NCI-H128 (cell line): Measurements from ENCODE around the gene WDR20.
A peak's percentile ranks its signal among the peaks of the same experiment; 100 is the strongest.
"Not testable (repeated sequence)": the region's sequence is repeated elsewhere in the genome, so short reads cannot be mapped to it uniquely, and the experiment has no call there.

Source experiments
- DNase-seq: peaks from one replicate; lab custom pipeline; 2025; ENCODE audit not compliant: unreplicated experiment; lab: John Stamatoyannopoulos, UW

WDR20 gene, protein sequence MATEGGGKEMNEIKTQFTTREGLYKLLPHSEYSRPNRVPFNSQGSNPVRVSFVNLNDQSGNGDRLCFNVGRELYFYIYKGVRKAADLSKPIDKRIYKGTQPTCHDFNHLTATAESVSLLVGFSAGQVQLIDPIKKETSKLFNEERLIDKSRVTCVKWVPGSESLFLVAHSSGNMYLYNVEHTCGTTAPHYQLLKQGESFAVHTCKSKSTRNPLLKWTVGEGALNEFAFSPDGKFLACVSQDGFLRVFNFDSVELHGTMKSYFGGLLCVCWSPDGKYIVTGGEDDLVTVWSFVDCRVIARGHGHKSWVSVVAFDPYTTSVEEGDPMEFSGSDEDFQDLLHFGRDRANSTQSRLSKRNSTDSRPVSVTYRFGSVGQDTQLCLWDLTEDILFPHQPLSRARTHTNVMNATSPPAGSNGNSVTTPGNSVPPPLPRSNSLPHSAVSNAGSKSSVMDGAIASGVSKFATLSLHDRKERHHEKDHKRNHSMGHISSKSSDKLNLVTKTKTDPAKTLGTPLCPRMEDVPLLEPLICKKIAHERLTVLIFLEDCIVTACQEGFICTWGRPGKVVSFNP

DNA sequence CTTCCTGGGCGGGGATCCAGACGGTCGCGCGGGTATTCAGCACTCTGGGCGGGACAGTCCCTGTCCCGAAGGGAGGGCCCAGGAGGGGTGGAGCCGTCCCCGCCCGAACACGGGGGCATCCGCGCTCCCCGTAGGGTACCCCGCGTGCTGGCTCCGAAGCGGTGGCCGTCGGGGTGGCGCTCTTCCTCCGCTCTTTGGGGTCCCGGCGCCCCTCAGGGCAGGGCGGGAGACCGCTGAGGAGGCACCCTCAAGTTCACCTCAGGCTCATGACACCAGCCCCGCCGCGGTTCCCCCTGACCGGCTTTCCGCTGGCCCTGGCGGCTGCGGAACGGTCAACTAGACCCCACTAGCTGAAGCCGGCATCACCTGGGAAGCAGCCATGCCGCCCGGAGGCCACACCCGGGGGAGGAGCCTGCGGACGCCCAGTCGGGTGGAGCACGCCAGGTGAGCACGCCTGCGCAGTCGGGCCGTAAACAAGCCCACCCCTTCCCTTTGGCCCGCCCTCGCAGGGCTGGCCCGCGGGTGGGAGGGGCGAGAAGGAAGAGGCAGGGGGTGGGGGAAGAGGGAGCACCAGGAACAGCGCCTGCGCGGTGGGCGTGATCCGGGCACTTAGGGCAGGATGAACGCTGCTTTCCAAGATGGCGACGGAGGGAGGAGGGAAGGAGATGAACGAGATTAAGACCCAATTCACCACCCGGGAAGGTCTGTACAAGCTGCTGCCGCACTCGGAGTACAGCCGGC, at the start of gene WDR20:
WDR20 (plus strand) TSS at position 612 of the 741 bp plus-strand sequence; CDS start at position 639, 27 bp downstream.
- DNase-seq: peak; percentile 99

DNA sequence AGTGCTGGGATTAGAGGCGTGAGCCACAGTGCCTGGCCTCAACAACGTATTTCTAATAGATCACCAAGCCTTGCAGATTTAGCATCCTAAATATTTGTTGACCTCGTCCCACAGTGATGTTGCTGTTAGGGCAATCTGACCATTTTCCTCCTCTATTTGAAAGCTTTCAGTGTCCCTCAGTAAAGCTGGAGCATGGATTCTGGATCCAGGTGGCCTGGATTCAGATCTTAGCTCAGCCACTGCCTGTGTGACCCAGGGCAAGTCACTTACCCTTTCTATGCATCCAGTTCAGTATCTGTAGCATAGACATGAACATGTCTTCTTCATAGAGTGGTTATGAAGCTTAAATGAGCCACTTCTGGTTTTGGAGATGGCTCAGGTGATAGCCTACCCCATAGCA, 49.0 kb upstream of the WDR20 start:
- no peak for DNase-seq

DNA sequence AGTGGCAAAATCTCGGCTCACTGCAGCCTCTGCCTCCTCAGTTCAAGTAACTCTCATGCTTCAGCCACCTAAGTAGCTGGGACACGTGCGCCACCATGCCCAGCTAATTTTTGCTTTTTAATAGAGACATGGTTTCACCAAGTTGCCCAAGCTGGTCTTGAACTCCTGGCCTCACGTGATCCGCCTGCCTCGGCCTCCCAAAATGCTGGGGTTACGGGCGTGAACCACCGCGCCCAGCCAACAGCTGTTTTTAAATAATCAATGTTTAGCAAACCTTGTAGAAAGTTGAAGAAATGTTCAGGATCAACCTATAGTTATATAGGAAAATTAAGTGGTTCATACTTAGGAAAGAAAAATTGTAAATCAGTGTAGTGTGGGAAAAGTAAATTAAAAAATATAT, 46.9 kb upstream of the WDR20 start:
- no peak for DNase-seq

DNA sequence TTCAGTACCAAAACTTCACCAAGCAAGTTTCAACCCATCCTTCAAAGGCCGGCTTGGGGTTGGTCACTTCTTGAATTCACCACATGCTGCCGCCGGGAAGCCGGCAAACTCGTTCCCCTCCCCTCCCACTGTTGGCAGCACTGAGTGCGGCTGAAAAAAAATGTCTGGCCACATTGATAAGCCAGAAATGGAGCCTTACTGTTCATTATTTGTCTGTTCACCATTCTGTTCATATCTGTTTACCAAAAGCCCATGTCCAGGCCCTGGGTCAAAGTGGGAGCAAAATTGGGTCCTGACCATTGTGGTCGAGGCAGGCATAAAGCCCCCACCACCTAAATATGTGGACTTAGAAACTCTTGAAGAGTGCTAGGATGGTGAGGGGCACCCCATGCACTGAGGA, 45.6 kb upstream of the WDR20 start:
- DNase-seq: no peak

DNA sequence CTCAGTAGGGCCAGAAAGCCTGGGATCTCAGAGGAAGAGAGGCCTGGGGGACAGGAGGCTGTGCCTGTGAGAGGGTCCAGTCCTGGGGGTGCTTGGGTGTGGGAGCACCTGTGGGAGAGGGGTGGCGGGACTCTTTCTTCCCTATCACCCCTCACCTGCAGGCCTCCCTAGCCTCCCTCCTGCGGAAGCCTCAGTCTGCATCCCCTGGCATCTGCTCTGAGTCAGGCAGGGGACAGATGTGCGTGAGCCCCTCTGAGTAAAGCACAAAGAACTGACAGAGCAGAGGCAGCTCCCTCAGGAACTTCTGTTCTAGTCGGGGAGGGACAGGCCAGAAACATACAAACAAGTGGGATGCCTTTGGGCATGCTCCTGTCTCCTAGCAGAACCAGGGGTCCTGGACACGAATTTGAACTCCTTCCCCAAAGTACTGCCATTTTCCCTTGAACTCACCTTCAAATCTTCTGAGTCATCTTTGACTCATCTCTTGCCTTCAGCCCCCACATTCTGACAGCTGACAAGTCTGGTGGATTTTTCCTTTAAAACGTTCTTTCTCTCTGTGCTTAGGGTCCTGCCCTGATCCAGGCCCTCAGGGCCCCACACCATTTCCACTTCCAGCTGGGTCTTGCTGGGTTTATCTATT, 44.3 kb upstream of the WDR20 start:
- no peak for DNase-seq

DNA sequence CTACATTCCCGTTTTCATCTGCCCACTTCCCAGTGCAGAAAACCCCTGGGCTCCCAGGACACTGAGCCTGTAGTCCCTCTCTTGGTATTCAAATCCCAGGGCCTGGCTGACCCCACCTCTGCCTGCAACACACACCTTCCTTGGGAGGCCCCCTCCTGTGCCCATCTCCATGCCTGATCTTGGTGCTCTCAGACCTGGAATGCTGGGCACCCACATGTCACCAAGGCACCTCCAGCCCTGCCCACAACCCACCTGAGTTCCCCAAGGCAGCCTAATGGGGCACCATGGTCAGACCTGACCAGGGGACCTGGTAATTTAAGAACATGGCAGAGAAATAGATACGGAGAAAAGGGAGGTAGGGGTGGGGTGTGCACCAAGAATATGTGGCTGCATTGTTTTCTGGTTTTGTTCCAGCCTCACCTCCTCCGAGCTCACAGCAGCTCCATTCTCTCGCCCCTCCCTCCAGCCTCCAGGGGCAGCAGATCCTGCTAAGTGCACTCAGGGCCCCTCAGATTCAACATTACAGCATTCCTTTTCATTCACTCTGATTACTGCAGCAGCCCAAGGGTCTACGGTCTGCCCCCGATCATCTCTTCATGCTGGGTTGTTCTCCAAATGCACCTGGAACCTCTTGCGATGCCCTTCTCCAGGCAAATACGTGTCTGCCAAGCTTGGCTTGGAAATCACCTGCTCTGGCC, 43.7 kb upstream of the WDR20 start:
- DNase-seq: no peak

DNA sequence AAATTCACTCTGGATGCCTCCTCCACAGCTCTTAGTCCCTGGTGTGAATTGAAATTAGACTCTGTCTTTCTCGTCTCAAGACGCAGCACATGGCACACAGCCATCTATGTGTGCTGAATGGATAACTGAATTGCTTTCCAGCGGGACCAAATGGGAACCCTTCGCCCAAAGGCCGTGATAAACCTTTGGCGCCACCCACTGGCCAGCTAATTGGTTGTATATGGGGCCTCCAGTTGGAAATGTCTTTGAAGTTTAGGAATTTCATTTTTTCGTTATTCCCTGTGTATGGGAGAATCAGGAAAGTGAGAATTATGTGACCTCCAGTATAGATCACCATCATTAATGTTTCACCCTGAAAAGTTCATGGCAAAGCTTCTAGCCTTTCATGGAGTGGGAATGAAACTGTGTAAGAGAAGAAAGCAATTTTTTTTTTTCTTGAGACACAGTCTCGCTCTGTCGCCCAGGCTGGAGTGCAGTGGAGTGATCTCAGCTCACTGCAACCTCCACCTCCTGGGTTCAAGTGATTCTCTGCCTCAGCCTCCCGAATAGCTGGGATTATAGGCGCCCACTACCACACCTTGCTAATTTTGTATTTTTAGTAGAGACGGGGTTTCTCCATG, 43.0 kb upstream of the WDR20 start:
- DNase-seq: peak; percentile 89

DNA sequence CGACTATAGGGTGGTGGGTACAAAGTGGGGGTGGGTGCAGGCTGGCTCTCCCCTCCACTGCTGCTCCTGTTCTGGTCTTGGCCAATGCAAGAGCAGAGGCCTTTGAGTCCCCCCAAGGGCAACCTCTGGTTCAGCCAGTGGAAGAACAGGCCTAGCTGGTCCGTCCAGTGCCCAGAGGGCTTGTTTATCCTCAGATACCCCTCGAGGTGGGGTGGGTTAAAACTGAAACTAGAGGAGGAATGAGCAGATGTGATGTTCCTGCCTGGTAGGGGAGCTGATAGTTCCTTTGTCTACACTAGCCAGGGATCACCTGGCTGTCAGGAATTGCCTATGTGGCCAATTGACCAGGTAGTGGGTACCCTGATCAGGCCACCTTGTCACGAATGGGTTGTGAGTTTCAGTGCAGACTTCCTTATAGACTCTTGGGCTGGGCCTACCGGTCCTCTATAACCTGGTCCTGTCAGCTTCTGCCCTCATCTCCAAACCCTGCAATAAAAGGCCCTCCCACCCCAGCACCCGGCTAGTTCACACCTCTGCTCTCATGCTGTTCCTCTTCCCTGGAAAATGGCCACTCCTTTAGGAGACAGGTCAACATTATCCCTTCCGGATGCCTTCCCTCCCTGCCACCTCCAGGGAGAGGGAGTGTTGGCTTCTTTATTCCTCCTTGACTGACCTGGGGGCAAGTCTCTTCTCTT, 42.1 kb upstream of the WDR20 start:
- no peak for DNase-seq

DNA sequence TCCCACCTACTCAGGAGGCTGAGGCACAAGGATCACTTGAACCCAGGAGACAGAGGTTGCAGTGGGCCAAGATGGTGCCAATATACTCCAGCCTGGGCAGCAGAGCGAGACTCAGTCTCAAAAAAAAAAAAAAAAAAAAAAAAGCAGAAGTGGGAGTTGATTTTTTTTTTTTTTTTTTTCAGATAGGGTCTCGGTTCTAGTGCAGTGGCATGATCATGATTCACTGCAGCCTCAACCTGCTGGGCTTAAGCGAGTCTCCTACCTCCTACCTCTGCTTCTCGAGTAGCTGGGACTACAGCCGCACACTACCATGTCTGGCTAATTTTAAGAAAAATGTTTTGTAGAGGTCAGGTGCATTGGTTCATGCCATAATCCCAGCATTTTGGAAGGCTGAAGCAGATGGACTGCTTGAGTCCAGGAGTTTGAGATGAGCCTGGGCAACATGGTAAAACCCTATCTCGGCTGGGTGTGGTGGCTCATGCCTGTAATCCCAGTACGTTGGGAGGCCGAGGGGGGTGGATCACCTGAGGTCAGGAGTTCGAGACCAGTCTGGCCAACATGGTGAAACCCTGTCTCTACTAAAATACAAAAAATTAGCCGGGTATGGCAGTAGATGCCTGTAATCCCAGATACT, 36.5 kb upstream of the WDR20 start:
- DNase-seq: no peak

DNA sequence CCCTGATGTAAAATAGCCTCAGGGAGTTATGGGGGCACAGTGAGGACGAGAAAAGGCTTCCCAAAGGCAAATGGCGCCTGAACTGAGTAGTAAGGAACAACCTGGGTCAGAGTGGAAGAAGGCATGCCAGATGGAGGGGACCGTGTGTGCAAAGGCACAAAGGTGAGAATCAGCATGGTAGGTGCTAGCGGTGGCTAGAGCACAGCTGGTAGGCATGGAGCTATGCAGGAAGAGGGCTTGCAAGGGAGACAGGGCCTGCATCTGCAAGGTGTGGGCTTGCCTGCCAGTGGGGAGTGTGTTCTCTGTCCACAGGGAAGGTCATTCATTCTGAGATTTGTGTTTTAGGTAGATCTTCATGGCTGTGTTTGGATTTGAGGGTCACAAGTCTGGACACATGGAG, 34.3 kb upstream of the WDR20 start:
- no peak for DNase-seq

DNA sequence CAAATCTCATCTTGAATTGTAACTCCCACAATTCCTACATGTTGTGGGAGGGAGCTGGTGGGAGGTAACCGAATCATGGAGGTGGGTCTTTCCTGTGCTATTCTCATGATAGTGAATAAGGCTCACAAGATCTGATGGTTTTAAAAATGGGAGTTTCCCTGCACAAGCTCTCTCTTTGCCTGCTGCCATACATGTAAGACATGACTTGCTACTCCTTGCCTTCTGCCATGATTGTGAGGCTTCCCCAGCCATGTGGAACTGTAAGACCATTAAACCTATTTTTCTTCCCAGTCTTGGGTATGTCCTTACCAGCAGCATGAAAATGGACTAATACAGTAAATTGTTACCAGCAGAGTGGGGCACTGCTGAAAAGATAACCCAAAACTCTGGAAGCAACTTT, 30.4 kb upstream of the WDR20 start:
- DNase-seq: not testable (repeated sequence)

DNA sequence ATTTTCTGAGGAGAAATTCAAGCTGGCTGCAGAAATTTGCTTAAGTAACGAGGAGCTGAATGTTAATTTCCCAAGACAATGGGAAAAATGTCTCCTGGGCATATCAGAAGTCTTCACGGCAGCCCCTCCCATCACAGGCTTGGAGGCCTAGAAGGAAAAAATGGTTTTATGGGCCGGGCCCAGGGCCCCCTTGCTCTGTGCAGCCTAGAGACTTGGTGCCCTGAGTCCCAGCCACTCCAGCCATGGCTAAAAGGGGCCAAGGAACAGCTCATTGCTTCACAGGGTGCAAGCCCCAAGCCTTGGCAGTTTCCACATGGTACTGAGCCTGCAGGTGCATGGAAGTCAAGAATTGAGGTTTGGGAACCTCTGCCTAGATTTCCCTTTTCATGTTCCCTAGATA, 28.6 kb upstream of the WDR20 start:
- no peak for DNase-seq

DNA sequence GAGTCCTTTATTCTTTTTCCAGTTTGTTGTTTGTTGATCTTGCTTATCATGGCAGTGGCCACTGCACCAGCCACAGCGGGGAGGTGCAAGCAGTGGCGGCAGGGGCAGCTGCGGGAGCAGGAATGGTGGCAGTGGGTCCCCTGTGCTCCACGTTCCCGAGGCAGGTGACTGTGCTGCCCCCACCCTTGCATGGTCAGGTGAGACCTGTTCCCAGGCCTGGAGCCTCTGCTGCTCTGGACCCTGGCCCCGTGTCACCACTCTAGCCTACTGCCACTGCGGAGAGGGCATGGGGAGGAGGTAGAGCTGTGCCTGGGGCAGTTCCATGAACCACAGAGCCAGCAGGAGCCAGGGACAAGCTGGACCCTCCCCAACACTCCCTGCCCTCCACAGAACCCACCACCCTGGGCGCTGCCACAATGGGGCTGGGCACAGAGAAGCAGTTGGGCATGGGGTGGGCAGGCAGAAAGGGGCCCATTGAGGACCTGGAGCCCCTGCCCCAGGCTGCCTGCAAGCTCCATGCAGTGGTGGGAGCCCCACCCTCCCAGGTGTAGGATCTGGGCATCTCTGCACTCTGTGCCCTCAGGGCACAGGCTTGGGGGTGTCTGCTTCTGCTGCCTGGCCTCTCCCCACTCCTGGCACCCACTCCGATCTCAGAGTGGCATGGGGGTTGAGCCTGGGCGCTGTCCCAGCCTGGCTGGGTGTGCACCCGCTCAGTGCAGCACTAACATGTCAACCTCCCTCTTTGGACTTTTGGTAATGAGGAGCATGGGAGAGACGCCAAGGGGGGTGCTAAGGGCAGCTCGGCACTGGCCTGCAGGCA, 23.1 kb upstream of the WDR20 start:
- no peak for DNase-seq

DNA sequence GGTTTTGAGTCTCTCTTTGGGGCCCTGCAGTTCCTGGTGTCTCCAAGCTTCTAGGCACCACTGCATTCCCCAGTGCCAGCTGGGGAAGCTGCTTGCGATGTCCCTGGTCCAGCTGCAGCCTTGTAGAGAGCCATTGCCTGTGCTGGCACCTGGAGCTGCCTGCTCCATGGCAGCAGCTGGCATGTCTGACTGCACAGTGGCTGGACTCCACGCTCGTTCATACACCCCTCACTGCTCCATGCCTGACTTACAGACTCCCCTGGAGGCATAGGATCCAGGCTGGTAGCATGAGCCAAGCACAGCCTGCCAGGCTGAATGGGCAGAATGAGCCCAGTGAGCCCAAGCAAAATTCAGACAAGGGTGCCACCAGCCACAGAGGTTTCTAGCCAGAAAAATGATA, 21.8 kb upstream of the WDR20 start:
- no peak for DNase-seq

DNA sequence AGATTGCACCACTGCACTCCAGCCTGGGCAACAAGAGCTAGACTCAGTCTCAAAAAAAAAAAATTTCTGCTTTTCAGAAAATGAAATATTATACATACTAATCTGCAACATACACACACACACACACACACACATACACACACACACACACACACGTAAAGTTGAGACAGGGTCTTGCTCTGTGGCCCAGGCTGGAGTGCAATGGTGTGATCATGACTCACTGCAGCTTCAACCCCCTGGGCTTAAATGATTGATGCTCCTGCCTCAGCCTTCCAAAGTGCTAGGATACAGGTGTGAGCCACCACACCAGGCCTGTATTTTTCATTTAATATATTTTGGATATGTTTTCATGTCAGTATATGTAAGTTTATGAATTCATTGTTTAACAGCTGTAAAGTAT, 18.8 kb upstream of the WDR20 start:
- DNase-seq: no peak

DNA sequence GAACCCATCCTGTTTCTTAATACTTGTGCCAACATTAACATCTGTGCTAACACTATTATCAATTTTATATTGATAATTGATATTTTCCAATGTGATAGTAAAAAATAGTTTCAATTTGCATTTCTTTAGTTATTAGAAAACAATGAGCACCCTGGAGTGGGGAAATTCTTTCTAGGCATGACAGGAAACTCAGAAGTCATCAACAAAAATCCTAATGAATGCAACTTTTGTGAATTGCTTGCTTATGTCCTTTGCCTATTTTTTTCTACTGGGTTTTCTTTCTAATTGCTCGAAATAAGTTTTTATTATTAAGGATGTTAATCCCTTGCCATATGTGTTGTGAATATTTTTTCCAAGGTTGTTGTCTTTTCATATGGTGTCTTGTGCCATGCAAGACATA, 18.1 kb upstream of the WDR20 start:
- DNase-seq: no peak

DNA sequence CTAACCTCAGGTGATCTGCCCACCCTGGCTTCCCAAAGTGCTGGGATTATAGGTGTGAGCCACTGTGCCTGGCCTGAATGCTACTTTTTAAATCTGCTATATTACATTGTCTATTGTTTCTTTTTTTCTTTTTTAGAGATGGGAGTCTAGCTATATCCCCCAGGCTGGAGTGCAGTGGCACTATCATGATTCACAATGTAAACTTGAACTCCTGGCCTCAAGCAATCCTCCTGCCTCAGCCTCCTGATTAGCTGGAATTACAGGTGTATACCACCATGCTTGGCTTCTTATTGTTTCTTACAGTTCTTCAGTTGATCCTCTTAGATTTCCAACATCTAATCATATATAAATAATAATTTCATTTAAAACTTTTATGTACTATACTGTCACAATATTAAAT, 15.3 kb upstream of the WDR20 start:
- DNase-seq: no peak

DNA sequence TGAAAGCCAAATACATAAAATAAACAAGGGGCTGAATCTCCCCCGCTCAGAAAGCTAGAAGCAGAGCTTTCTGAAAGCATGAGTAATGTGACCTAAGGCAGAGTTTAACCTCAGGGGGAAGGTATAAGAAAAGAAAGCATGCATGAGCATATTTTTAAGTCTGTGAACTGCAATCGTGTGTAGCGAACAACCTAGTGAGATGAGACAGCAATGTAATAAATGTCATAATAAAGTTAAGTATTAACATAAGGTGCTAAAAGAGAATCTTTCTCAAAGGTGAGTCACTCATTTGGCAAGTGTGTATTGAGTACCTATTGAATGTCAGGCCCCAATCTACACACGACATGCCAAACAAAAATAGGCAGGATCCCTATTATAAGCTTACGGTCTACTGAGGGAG, 14.2 kb upstream of the WDR20 start:
- DNase-seq: no peak
